ENCODE results near the gene CHSY1. TPM values are rescaled to one million over a fixed set of nuclear protein-coding genes. Genes with fewer than 3 reads are reported as not detected.
A peak's percentile ranks its signal among the peaks of the same experiment; 100 is the strongest.

Gene CHSY1
- total and polyA plus RNA-seq, 2 of the 13 experiments (the other 11 are each of a cell fraction or from before 2014, with no cell fraction given), result 13.3 to 13.7 TPM

- TF ChIP-seq TEF (CRISPR knock-in tag; IDR thresholded peaks at IDR 0.05), result no peak; the same call in 1 of the 2 replicates
- TF ChIP-seq, protein P1, sequence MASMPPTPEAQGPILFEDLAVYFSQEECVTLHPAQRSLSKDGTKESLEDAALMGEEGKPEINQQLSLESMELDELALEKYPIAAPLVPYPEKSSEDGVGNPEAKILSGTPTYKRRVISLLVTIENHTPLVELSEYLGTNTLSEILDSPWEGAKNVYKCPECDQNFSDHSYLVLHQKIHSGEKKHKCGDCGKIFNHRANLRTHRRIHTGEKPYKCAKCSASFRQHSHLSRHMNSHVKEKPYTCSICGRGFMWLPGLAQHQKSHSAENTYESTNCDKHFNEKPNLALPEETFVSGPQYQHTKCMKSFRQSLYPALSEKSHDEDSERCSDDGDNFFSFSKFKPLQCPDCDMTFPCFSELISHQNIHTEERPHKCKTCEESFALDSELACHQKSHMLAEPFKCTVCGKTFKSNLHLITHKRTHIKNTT (CRISPR knock-in tag; IDR thresholded peaks at IDR 0.05), result no peak
- no peak for TF ChIP-seq TRIM24 (CRISPR knock-in tag; IDR thresholded peaks at IDR 0.05)
- TF ChIP-seq HNF1A (IDR thresholded peaks at IDR 0.05; ENCODE audit: low read depth), result no peak
- peak; percentile 83; the same call in 1 of the 2 replicates for TF ChIP-seq HNF1A (CRISPR knock-in tag; IDR thresholded peaks at IDR 0.05; ENCODE audit: borderline replicate concordance)
- TF ChIP-seq SIN3A (IDR thresholded peaks at IDR 0.05; ENCODE audit: borderline replicate concordance, low read depth, low read length), result peak; percentile 89
- TF ChIP-seq, protein P2, sequence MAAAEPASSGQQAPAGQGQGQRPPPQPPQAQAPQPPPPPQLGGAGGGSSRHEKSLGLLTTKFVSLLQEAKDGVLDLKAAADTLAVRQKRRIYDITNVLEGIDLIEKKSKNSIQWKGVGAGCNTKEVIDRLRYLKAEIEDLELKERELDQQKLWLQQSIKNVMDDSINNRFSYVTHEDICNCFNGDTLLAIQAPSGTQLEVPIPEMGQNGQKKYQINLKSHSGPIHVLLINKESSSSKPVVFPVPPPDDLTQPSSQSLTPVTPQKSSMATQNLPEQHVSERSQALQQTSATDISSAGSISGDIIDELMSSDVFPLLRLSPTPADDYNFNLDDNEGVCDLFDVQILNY (CRISPR knock-in tag; conservative IDR thresholded peaks at IDR 0.05), result peak; percentile 91
- TF ChIP-seq NR3C1 (CRISPR knock-in tag; IDR thresholded peaks at IDR 0.05), result no peak
- TF ChIP-seq, protein P3, sequence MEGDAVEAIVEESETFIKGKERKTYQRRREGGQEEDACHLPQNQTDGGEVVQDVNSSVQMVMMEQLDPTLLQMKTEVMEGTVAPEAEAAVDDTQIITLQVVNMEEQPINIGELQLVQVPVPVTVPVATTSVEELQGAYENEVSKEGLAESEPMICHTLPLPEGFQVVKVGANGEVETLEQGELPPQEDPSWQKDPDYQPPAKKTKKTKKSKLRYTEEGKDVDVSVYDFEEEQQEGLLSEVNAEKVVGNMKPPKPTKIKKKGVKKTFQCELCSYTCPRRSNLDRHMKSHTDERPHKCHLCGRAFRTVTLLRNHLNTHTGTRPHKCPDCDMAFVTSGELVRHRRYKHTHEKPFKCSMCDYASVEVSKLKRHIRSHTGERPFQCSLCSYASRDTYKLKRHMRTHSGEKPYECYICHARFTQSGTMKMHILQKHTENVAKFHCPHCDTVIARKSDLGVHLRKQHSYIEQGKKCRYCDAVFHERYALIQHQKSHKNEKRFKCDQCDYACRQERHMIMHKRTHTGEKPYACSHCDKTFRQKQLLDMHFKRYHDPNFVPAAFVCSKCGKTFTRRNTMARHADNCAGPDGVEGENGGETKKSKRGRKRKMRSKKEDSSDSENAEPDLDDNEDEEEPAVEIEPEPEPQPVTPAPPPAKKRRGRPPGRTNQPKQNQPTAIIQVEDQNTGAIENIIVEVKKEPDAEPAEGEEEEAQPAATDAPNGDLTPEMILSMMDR (CRISPR knock-in tag; IDR thresholded peaks at IDR 0.05), result no peak
- TF ChIP-seq SRF (IDR thresholded peaks at IDR 0.05; ENCODE audit: low read depth, low read length), result peak; percentile 94
- TF ChIP-seq, protein P4, sequence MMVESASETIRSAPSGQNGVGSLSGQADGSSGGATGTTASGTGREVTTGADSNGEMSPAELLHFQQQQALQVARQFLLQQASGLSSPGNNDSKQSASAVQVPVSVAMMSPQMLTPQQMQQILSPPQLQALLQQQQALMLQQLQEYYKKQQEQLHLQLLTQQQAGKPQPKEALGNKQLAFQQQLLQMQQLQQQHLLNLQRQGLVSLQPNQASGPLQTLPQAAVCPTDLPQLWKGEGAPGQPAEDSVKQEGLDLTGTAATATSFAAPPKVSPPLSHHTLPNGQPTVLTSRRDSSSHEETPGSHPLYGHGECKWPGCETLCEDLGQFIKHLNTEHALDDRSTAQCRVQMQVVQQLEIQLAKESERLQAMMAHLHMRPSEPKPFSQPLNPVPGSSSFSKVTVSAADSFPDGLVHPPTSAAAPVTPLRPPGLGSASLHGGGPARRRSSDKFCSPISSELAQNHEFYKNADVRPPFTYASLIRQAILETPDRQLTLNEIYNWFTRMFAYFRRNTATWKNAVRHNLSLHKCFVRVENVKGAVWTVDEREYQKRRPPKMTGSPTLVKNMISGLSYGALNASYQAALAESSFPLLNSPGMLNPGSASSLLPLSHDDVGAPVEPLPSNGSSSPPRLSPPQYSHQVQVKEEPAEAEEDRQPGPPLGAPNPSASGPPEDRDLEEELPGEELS (CRISPR knock-in tag; IDR thresholded peaks at IDR 0.05), result peak; percentile 52; the same call in 1 of the 2 replicates
- TF ChIP-seq, protein P5, sequence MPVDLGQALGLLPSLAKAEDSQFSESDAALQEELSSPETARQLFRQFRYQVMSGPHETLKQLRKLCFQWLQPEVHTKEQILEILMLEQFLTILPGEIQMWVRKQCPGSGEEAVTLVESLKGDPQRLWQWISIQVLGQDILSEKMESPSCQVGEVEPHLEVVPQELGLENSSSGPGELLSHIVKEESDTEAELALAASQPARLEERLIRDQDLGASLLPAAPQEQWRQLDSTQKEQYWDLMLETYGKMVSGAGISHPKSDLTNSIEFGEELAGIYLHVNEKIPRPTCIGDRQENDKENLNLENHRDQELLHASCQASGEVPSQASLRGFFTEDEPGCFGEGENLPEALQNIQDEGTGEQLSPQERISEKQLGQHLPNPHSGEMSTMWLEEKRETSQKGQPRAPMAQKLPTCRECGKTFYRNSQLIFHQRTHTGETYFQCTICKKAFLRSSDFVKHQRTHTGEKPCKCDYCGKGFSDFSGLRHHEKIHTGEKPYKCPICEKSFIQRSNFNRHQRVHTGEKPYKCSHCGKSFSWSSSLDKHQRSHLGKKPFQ (CRISPR knock-in tag; IDR thresholded peaks at IDR 0.05; ENCODE audit: insufficient replicate concordance), result peak; percentile 47
- TF ChIP-seq ZNF75D (CRISPR knock-in tag; IDR thresholded peaks at IDR 0.05; ENCODE audit: borderline replicate concordance), result no peak
- peak; percentile 67 for TF ChIP-seq ZNF724P (CRISPR knock-in tag; IDR thresholded peaks at IDR 0.05; ENCODE audit: borderline replicate concordance)
- peak; percentile 28; the same call in 1 of the 2 replicates for TF ChIP-seq PITX1 (CRISPR knock-in tag; IDR thresholded peaks at IDR 0.05)
These were observed 43.1 kb upstream of the CHSY1 start, which contains the start of gene SNRPA1 (continued) for GRCh38 chr15:101294731-101295606.

All from HepG2 (cell line).